Endometrial microvascular endothelial cells (primary cell): ENCODE results near the gene ARID1B. TPM values are rescaled to one million over a fixed set of nuclear protein-coding genes. Genes with fewer than 3 reads are reported as not detected.

ENCODE experiments used
- in situ Hi-C: cut with HindIII; loops from 2 replicates; pipeline ENCODE4 v1.10.0; 2017; ENCODE audit warnings: low sequenced_read_pairs, low pct_unique_long_range_greater_than_20kb; ENCODE audit errors: inconsistent ontology term
- total RNA-seq: library from RNA; depleted of rRNA; stranded (reverse); fragments of >200 nt; gene quantifications from one replicate; pipeline ENCODE4 v1.2.3, GENCODE V29; 2015; ENCODE audit errors: inconsistent ontology term

Gene ARID1B
- total RNA-seq, 1 donor from 2014 or later: 24.6 TPM

GRCh38 chr6:157209865-157210530 lies 432.8 kb downstream of the ARID1B start:
- in situ Hi-C loops: no loop called here

GRCh38 chr6:157210954-157211353 lies 433.8 kb downstream of the ARID1B start:
- in situ Hi-C loops: no loop called here

GRCh38 chr6:157211603-157212455 lies 434.7 kb downstream of the ARID1B start:
- in situ Hi-C loops: no loop called here

- in situ Hi-C loops: no loop called here
Observed at GRCh38 chr6:157213426-157213825, 436.2 kb downstream of the ARID1B start.

- in situ Hi-C loops: no loop called here
Observed at GRCh38 chr6:157213907-157214565, 436.9 kb downstream of the ARID1B start.

- in situ Hi-C loops: no loop called here
Observed at GRCh38 chr6:157215717-157216116, 438.5 kb downstream of the ARID1B start.

GRCh38 chr6:157216570-157216969 lies 439.4 kb downstream of the ARID1B start:
- in situ Hi-C loops: no loop called here

- in situ Hi-C loops: no loop called here
Observed at GRCh38 chr6:157217198-157217893, 440.2 kb downstream of the ARID1B start.

- in situ Hi-C loops: no loop called here
Observed at GRCh38 chr6:157217894-157218370, 440.8 kb downstream of the ARID1B start.

GRCh38 chr6:157218371-157219198 lies 441.4 kb downstream of the ARID1B start:
- in situ Hi-C loops: no loop called here

GRCh38 chr6:157219201-157220200 lies 442.3 kb downstream of the ARID1B start:
- in situ Hi-C loops: no loop called here

GRCh38 chr6:157220485-157220884 lies 443.3 kb downstream of the ARID1B start:
- in situ Hi-C loops: no loop called here

- in situ Hi-C loops: no loop called here
Observed at GRCh38 chr6:157221049-157221816, 444.1 kb downstream of the ARID1B start.

GRCh38 chr6:157221817-157222175 lies 444.6 kb downstream of the ARID1B start:
- in situ Hi-C loops: no loop called here

- in situ Hi-C loops: no loop called here
Observed at GRCh38 chr6:157222201-157222981, 445.2 kb downstream of the ARID1B start.

- in situ Hi-C loops: no loop called here
Observed at GRCh38 chr6:157223021-157223430, 445.8 kb downstream of the ARID1B start.
